ENCODE results near the gene CNOT1.

Gene CNOT1

GRCh38 chr16:58490065-58490464 is 139.6 kb downstream of the CNOT1 start:
- TF ChIP-seq EZH2phosphoT487 (IDR thresholded peaks at IDR 0.05; ENCODE audit: low read length) (no peak), EZH2 (optimal IDR thresholded peaks at IDR 0.05; ENCODE audit: low read depth, low read length) (no peak), CTCF (IDR thresholded peaks at IDR 0.05; ENCODE audit: low read length) (no peak)
- DNase-seq: no peak
- Histone ChIP-seq H3K4me2 (ENCODE audit: low read depth, low read length) (no peak overlapping the region), H3K36me3 (replicated peaks; ENCODE audit: insufficient read depth, low read length) (no peaks in the 10 kb centered on the region), H3K4me1 (ENCODE audit: low read length) (peaks cover 5% of the 10 kb centered on the region), H3F3A (ENCODE audit: insufficient read depth, low read length) (no peaks in the 10 kb centered on the region), H4K20me1 (ENCODE audit: insufficient read depth, low read length) (no peaks in the 10 kb centered on the region), H3K9ac (ENCODE audit: low read length) (no peak overlapping the region), H3K27me3 (replicated peaks; ENCODE audit: insufficient read depth, low read length) (no peaks in the 10 kb centered on the region), H3K9me2 (replicated peaks; ENCODE audit: insufficient read depth, low read length) (no peaks in the 10 kb centered on the region), H3K9me3 (replicated peaks; ENCODE audit: insufficient read depth, low read length) (no peaks in the 10 kb centered on the region), H2AFZ (ENCODE audit: low read length) (no peak overlapping the region), H3K4me3 (ENCODE audit: low read length) (no peak overlapping the region), H3K27ac (ENCODE audit: low read length) (no peak overlapping the region), H3K79me2 (ENCODE audit: low read length) (no peaks in the 10 kb centered on the region)

DNA sequence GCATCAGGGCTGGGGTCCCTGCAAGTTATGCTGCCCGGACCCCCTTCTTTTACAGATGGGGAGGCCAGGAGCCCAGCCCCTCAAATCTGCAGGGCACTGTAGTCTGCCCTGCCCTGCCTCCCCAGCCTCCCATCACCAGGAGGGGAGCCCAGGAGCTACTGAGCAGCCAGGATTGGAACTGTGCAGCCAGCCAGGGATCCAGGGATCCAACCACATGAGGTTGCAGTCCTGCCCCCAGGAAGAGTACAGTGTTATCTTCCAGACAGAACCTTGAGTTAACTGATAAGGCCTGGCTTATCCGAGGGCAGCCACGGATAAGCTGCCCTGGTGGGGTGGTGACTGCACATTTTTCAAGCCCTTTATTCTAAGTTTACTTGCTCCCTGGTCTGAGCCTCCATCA is 141.1 kb downstream of the CNOT1 start:
- no peaks in the 10 kb centered on the region for H3K9me3 ChIP-seq (replicated peaks; ENCODE audit: insufficient read depth, low read length)
- no peaks in the 10 kb centered on the region for H3K36me3 ChIP-seq (replicated peaks; ENCODE audit: insufficient read depth, low read length)
- no peak overlapping the region for H3K27ac ChIP-seq (ENCODE audit: low read length)
- TF ChIP-seq EZH2 (optimal IDR thresholded peaks at IDR 0.05; ENCODE audit: low read depth, low read length) (no peak), CTCF (IDR thresholded peaks at IDR 0.05; ENCODE audit: low read length) (no peak), EZH2phosphoT487 (IDR thresholded peaks at IDR 0.05; ENCODE audit: low read length) (no peak)
- H3K9me2 ChIP-seq (replicated peaks; ENCODE audit: insufficient read depth, low read length): no peaks in the 10 kb centered on the region
- no peak overlapping the region for H2AFZ ChIP-seq (ENCODE audit: low read length)
- no peak for DNase-seq
- H3K9ac ChIP-seq (ENCODE audit: low read length): no peak overlapping the region
- no peaks in the 10 kb centered on the region for H3K4me1 ChIP-seq (ENCODE audit: low read length)
- no peaks in the 10 kb centered on the region for H4K20me1 ChIP-seq (ENCODE audit: insufficient read depth, low read length)
- no peaks in the 10 kb centered on the region for H3F3A ChIP-seq (ENCODE audit: insufficient read depth, low read length)
- H3K4me2 ChIP-seq (ENCODE audit: low read depth, low read length): no peak overlapping the region
- no peaks in the 10 kb centered on the region for H3K79me2 ChIP-seq (ENCODE audit: low read length)
- H3K4me3 ChIP-seq (ENCODE audit: low read length): no peak overlapping the region
- H3K27me3 ChIP-seq (replicated peaks; ENCODE audit: insufficient read depth, low read length): no peaks in the 10 kb centered on the region

DNA sequence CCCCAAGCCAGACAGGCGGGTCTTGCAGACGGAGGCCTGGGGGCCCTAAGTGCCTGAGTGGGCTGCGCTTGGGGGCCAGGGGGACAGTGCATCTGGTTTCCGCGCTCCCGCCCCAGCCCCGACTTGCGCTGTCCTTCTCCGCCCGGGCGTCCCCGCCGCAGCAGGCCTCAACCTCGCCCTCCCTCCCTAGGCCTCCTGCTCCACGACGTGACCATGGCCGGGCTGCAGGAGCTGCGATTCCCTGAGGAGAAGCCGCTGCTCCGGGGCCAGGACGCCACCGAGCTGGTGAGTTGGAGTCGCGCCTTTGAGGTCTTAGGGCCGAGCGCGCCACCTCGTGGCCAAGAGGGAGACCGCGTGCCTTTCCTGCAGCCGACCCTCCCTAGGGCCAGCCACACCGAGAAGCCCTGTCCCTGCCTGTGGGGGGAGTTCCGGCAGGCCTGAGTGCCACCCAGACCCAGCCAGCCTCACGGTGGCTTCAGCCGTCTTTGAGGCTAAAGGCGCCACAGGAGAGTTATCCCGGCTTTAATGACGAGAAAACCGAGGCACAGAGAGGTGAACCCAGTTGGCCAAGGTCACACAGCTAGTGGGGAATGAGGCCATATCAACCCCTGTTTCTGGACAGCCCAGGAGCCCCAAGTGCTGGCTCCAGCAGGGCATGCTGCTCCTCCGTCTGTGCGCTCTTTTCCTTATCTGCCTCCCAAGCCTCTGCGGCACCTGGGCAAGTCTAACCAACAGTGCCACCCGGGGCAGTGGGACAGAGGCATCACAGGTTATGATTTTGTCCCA is 141.9 kb downstream of the CNOT1 start:
- peak; percentile 78 for DNase-seq
- Histone ChIP-seq H3K27ac (ENCODE audit: low read length) (no peak overlapping the region), H3K9ac (ENCODE audit: low read length) (peak overlapping the region; percentile 19; the same call in 1 of the 2 replicates), H3K4me1 (ENCODE audit: low read length) (no peaks in the 10 kb centered on the region), H2AFZ (ENCODE audit: low read length) (peak overlapping the region; percentile 47), H4K20me1 (ENCODE audit: insufficient read depth, low read length) (no peaks in the 10 kb centered on the region), H3K27me3 (replicated peaks; ENCODE audit: insufficient read depth, low read length) (no peaks in the 10 kb centered on the region), H3K79me2 (ENCODE audit: low read length) (no peaks in the 10 kb centered on the region), H3K36me3 (replicated peaks; ENCODE audit: insufficient read depth, low read length) (no peaks in the 10 kb centered on the region), H3K9me3 (replicated peaks; ENCODE audit: insufficient read depth, low read length) (no peaks in the 10 kb centered on the region), H3K9me2 (replicated peaks; ENCODE audit: insufficient read depth, low read length) (no peaks in the 10 kb centered on the region), H3K4me3 (ENCODE audit: low read length) (no peak overlapping the region), H3F3A (ENCODE audit: insufficient read depth, low read length) (no peaks in the 10 kb centered on the region), H3K4me2 (ENCODE audit: low read depth, low read length) (peak overlapping the region; percentile 45)
- peak; percentile 86 for TF ChIP-seq CTCF (IDR thresholded peaks at IDR 0.05; ENCODE audit: low read length)
- no peak for TF ChIP-seq EZH2phosphoT487 (IDR thresholded peaks at IDR 0.05; ENCODE audit: low read length)
- no peak for TF ChIP-seq EZH2 (optimal IDR thresholded peaks at IDR 0.05; ENCODE audit: low read depth, low read length)

Data from MM.1S (cell line).